HepG2 (cell line): ENCODE data around the gene UBE2G2. TPM values are rescaled to one million over a fixed set of nuclear protein-coding genes. Genes with fewer than 3 reads are reported as not detected.

Experiments
- ETV5 ChIP-seq: IDR thresholded peaks from 2 replicates; pipeline ENCODE4 v1.6.1; 2018; ENCODE audit warnings: missing biosample characterization, missing genetic modification reagents, inconsistent platforms, borderline replicate concordance
- FOXJ3 ChIP-seq: sonication (generic); formaldehyde crosslinking; IDR thresholded peaks from 2 replicates; pipeline ENCODE4 v1.4.0; 2020; ENCODE audit warnings: missing genetic modification reagents, mild to moderate bottlenecking, borderline replicate concordance
- FOXM1 ChIP-seq: sonication (generic); formaldehyde crosslinking; IDR thresholded peaks from 2 replicates; pipeline ENCODE4 v1.5.0; 2020; ENCODE audit warnings: missing genetic modification reagents
- MED8 ChIP-seq: sonication (generic); formaldehyde crosslinking; IDR thresholded peaks from 2 replicates; pipeline ENCODE4 v1.8.1; 2023; ENCODE audit warnings: mild to moderate bottlenecking, missing genetic modification reagents; ENCODE audit not compliant: insufficient replicate concordance
- SALL1 ChIP-seq: sonication (generic); formaldehyde crosslinking; IDR thresholded peaks from 2 replicates; pipeline ENCODE4 v1.8.0; 2022; ENCODE audit warnings: mild to moderate bottlenecking, missing genetic modification reagents
- SOX6 ChIP-seq, 2 experiments: fragments of 450-650 bp in 1 of 2; sonication (generic) in 1 of 2; formaldehyde crosslinking in 1 of 2; IDR thresholded peaks; 2 replicates each; pipeline versions ENCODE4 v1.4.0 to v1.6.1; 2017 to 2020; ENCODE audit warnings: antibody characterized with exemption in 1 of 2, mild to moderate bottlenecking in 1 of 2, missing genetic modification reagents in 1 of 2
- TSC22D2 ChIP-seq: sonication (generic); formaldehyde crosslinking; IDR thresholded peaks from 2 replicates; pipeline ENCODE4 v1.5.1; 2020; ENCODE audit warnings: missing genetic modification reagents, mild to moderate bottlenecking, borderline replicate concordance
- YY1 ChIP-seq: IDR thresholded peaks from 2 replicates; pipeline ENCODE4 v1.6.1; 2011; ENCODE audit warnings: low read length, low read depth, moderate library complexity, mild to moderate bottlenecking; ENCODE audit not compliant: insufficient read depth, insufficient replicate concordance
- ZMYM3 ChIP-seq: sonication (generic); formaldehyde crosslinking; IDR thresholded peaks from 2 replicates; pipeline ENCODE4 v1.5.1; 2020; ENCODE audit warnings: mild to moderate bottlenecking, missing genetic modification reagents
- ZNF317 ChIP-seq: sonication (generic); formaldehyde crosslinking; IDR thresholded peaks from 2 replicates; pipeline ENCODE4 v1.5.0; 2020; ENCODE audit warnings: mild to moderate bottlenecking, missing genetic modification reagents
- ZNF343 ChIP-seq: sonication (generic); formaldehyde crosslinking; IDR thresholded peaks from 2 replicates; pipeline ENCODE4 v1.4.0; 2020; ENCODE audit warnings: mild to moderate bottlenecking, missing genetic modification reagents
- polyA plus RNA-seq, 8 experiments: library from polyadenylated mRNA; depleted of rRNA in 3 of 8; stranded (reverse) in 7 of 8; unstranded in 1 of 8; fragments of >200 nt; fragmentation: Illumina TruSeq in 4 of 8; extraction: Trizol in 4 of 8; gene quantifications; 2 replicates each; pipeline versions ENCODE4 v1.2.1 to v1.2.3, GENCODE V29; 2011 to 2016; ENCODE audit warnings: low read depth in 4 of 8, missing spikeins in 1 of 8, mixed read lengths in 1 of 8; ENCODE audit not compliant: insufficient read depth in 1 of 8
- total RNA-seq, 5 experiments: library from RNA; depleted of rRNA; stranded (reverse); fragments of >200 nt; fragmentation: Illumina TruSeq; extraction: Trizol; gene quantifications; 2 replicates each; pipeline ENCODE4 v1.2.3, GENCODE V29; 2016; ENCODE audit warnings: low read depth in 1 of 5
- TF ChIP-seq, protein P1 (sequence below): sonication (generic); formaldehyde crosslinking; IDR thresholded peaks from one replicate; pipeline ENCODE4 v1.5.1; 2020; ENCODE audit warnings: mild to moderate bottlenecking, missing genetic modification reagents; ENCODE audit errors: not compliant biosample characterization
- TF ChIP-seq, protein P2 (sequence below): IDR thresholded peaks from 2 replicates; pipeline ENCODE4 v1.6.1; 2012; ENCODE audit warnings: low read depth, low read length, improper control_type of control experiment
- TF ChIP-seq, protein P3 (sequence below): sonication (generic); formaldehyde crosslinking; IDR thresholded peaks from 2 replicates; pipeline ENCODE4 v1.5.0; 2020; ENCODE audit warnings: missing genetic modification reagents
- TF ChIP-seq, protein P4 (sequence below): sonication (generic); formaldehyde crosslinking; IDR thresholded peaks from 2 replicates; pipeline ENCODE4 v1.8.0; 2022; ENCODE audit warnings: mild to moderate bottlenecking, missing genetic modification reagents, borderline replicate concordance
- TF ChIP-seq, protein P5 (sequence below): sonication (generic); formaldehyde crosslinking; IDR thresholded peaks from 2 replicates; pipeline ENCODE4 v1.8.0; 2022; ENCODE audit warnings: missing genetic modification reagents, mild to moderate bottlenecking, borderline replicate concordance

UBE2G2 gene
- total and polyA plus RNA-seq, 2 of the 13 experiments (the other 11 are each of a cell fraction or from before 2014, with no cell fraction given): 55.4 to 92.0 TPM

DNA sequence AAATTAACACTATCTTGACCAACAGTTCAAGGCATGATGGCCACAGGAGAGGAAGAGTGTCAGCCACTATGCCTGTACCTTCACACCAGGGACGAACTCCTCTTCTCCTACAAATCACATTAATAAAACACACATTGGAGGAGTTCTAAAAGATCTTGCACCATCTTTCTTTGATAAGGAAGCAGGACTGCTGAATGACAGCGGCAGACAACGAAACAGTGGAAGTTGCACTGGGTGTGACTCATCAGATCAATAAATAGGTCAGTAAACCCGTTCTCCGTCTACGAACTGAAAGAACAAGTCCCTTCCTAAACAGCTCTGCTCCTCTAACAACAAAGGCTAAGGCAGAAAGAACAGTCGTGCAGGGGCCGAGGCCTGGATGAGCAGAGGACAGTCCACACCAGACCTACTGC is 23.1 kb downstream of the UBE2G2 start (continued):
- TF ChIP-seq, protein P1, sequence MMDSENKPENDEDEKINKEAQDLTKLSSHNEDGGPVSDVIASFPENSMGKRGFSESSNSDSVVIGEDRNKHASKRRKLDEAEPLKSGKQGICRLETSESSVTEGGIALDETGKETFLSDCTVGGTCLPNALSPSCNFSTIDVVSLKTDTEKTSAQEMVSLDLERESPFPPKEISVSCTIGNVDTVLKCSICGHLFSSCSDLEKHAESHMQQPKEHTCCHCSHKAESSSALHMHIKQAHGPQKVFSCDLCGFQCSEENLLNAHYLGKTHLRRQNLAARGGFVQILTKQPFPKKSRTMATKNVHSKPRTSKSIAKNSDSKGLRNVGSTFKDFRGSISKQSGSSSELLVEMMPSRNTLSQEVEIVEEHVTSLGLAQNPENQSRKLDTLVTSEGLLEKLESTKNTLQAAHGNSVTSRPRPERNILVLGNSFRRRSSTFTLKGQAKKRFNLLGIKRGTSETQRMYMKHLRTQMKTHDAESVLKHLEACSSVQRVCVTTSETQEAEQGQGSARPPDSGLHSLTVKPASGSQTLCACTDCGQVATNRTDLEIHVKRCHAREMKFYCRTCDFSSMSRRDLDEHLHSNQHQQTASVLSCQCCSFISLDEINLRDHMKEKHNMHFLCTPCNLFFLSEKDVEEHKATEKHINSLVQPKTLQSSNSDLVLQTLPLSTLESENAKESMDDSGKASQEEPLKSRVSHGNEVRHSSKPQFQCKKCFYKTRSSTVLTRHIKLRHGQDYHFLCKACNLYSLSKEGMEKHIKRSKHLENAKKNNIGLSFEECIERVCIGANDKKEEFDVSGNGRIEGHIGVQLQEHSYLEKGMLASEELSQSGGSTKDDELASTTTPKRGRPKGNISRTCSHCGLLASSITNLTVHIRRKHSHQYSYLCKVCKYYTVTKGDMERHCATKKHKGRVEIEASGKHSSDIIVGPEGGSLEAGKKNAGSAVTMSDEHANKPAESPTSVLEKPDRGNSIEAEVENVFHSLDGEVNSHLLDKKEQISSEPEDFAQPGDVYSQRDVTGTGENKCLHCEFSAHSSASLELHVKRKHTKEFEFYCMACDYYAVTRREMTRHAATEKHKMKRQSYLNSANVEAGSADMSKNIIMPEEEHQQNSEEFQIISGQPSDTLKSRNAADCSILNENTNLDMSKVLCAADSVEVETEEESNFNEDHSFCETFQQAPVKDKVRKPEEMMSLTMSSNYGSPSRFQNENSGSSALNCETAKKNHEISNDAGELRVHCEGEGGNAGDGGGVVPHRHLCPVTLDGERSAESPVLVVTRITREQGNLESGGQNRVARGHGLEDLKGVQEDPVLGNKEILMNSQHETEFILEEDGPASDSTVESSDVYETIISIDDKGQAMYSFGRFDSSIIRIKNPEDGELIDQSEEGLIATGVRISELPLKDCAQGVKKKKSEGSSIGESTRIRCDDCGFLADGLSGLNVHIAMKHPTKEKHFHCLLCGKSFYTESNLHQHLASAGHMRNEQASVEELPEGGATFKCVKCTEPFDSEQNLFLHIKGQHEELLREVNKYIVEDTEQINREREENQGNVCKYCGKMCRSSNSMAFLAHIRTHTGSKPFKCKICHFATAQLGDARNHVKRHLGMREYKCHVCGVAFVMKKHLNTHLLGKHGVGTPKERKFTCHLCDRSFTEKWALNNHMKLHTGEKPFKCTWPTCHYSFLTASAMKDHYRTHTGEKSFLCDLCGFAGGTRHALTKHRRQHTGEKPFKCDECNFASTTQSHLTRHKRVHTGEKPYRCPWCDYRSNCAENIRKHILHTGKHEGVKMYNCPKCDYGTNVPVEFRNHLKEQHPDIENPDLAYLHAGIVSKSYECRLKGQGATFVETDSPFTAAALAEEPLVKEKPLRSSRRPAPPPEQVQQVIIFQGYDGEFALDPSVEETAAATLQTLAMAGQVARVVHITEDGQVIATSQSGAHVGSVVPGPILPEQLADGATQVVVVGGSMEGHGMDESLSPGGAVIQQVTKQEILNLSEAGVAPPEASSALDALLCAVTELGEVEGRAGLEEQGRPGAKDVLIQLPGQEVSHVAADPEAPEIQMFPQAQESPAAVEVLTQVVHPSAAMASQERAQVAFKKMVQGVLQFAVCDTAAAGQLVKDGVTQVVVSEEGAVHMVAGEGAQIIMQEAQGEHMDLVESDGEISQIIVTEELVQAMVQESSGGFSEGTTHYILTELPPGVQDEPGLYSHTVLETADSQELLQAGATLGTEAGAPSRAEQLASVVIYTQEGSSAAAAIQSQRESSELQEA (CRISPR knock-in tag): no peak
- TF ChIP-seq FOXM1 (CRISPR knock-in tag) (no peak), SALL1 (CRISPR knock-in tag) (peak; percentile 58), ZNF343 (CRISPR knock-in tag) (no peak), FOXJ3 (CRISPR knock-in tag) (no peak), ZMYM3 (peak; percentile 50; the same call in 1 of the 2 replicates), ETV5 (CRISPR knock-in tag) (peak; percentile 46; the same call in 1 of the 2 replicates), SOX6 (IDR thresholded peaks at IDR 0.05) (no peak), SOX6 (CRISPR knock-in tag; IDR thresholded peaks at IDR 0.05) (peak; percentile 86), YY1 (no peak), TSC22D2 (CRISPR knock-in tag) (no peak), ZNF317 (CRISPR knock-in tag) (peak; percentile 94), MED8 (CRISPR knock-in tag) (no peak)
- TF ChIP-seq, protein P2, sequence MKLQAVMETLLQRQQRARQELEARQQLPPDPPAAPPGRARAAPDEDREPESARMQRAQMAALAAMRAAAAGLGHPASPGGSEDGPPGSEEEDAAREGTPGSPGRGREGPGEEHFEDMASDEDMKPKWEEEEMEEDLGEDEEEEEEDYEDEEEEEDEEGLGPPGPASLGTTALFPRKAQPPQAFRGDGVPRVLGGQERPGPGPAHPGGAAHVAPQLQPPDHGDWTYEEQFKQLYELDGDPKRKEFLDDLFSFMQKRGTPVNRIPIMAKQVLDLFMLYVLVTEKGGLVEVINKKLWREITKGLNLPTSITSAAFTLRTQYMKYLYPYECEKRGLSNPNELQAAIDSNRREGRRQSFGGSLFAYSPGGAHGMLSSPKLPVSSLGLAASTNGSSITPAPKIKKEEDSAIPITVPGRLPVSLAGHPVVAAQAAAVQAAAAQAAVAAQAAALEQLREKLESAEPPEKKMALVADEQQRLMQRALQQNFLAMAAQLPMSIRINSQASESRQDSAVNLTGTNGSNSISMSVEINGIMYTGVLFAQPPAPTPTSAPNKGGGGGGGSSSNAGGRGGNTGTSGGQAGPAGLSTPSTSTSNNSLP: peak; percentile 78
- TF ChIP-seq, protein P3, sequence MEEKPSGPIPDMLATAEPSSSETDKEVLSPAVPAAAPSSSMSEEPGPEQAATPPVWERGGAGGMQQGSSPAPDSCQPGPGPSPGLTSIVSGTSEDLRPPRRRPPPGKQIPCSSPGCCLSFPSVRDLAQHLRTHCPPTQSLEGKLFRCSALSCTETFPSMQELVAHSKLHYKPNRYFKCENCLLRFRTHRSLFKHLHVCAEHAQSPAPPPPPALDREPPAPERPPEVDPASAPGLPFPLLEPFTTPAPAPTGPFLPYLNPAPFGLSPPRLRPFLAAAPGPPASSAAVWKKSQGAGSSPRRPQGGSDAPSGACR (CRISPR knock-in tag): no peak
- TF ChIP-seq, protein P4, sequence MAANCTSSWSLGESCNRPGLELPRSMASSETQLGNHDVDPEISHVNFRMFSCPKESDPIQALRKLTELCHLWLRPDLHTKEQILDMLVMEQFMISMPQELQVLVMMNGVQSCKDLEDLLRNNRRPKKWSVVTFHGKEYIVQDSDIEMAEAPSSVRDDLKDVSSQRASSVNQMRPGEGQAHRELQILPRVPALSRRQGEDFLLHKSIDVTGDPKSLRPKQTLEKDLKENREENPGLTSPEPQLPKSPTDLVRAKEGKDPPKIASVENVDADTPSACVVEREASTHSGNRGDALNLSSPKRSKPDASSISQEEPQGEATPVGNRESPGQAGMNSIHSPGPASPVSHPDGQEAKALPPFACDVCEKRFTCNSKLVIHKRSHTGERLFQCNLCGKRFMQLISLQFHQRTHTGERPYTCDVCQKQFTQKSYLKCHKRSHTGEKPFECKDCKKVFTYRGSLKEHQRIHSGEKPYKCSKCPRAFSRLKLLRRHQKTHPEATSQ (CRISPR knock-in tag): no peak
- TF ChIP-seq, protein P5, sequence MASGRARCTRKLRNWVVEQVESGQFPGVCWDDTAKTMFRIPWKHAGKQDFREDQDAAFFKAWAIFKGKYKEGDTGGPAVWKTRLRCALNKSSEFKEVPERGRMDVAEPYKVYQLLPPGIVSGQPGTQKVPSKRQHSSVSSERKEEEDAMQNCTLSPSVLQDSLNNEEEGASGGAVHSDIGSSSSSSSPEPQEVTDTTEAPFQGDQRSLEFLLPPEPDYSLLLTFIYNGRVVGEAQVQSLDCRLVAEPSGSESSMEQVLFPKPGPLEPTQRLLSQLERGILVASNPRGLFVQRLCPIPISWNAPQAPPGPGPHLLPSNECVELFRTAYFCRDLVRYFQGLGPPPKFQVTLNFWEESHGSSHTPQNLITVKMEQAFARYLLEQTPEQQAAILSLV (CRISPR knock-in tag): no peak
